Spinal cord (tissue), 10 donors: ENCODE data around the gene MRPL2. TPM values are rescaled to one million over a fixed set of nuclear protein-coding genes. Genes with fewer than 3 reads are reported as not detected.

Experiments used
- DNase-seq, 6 donors: peaks; one replicate each; pipeline versions ENCODE4 v3.0.0 to v3.0.0-alpha.2; 2013 to 2015; ENCODE audit warnings: low spot score in 6 of 6, low read depth in 4 of 6
- H3K27ac ChIP-seq: one replicate; pipeline ENCODE4 v1.5.1; 2013; ENCODE audit warnings: low read depth, low read length, control low read depth
- H3K27me3 ChIP-seq: one replicate; pipeline ENCODE4 v1.6.1; 2013; ENCODE audit warnings: low read length; ENCODE audit not compliant: control insufficient read depth, insufficient read depth
- H3K36me3 ChIP-seq: one replicate; pipeline ENCODE4 v1.6.1; 2013; ENCODE audit warnings: low read length; ENCODE audit not compliant: control insufficient read depth, insufficient read depth
- H3K4me1 ChIP-seq: one replicate; pipeline ENCODE4 v1.6.1; 2013; ENCODE audit warnings: low read length; ENCODE audit not compliant: control insufficient read depth, insufficient read depth
- H3K4me3 ChIP-seq: one replicate; pipeline ENCODE4 v1.5.1; 2013; ENCODE audit warnings: low read depth, low read length, control low read depth
- H3K9me3 ChIP-seq: one replicate; pipeline ENCODE4 v1.6.1; 2013; ENCODE audit warnings: low read length; ENCODE audit not compliant: control insufficient read depth, insufficient read depth
- WGBS: methylation state at CpG from one replicate; pipeline ENCODE4 v1.1.5; 2013; ENCODE audit warnings: missing lambda C conversion rate; ENCODE audit not compliant: insufficient coverage; 5-methylcytosine and 5-hydroxymethylcytosine counted together
- polyA plus RNA-seq, 2 donors: library from polyadenylated mRNA; unstranded; fragments of 120-200 nt; gene quantifications; one replicate each; pipeline ENCODE4 v1.2.1, GENCODE V29; 2013; ENCODE audit not compliant: insufficient read length in 2 of 2
- total RNA-seq, 2 donors: library from RNA; depleted of rRNA in 1 of 2; stranded (reverse); fragments of 120-200 nt in 1 of 2; fragments of >200 nt in 1 of 2; gene quantifications; one replicate each; pipeline versions ENCODE4 v1.2.3 to v1.2.4, GENCODE V29; 2013 to 2014
- donor health status: healthy.

Gene MRPL2
- total and polyA plus RNA-seq, 4 donors: 11.8 to 57.1 (median 40.0) TPM

GRCh38 chr6:43055966-43056365 is 3.3 kb downstream of the MRPL2 start:
- no peaks in the 10 kb centered on the region for H3K27me3 ChIP-seq
- H3K27ac ChIP-seq: no peak overlapping the region
- no peak overlapping the region for H3K4me3 ChIP-seq
- DNase-seq: no peak
- WGBS: 91% methylated on average over 7 of the region's 8 CpGs
- H3K9me3 ChIP-seq: no peaks in the 10 kb centered on the region
- peaks cover 37% of the 10 kb centered on the region for H3K36me3 ChIP-seq
- H3K4me1 ChIP-seq: peaks cover 38% of the 10 kb centered on the region

- Histone ChIP-seq H3K27me3 (no peaks in the 10 kb centered on the region), H3K27ac (peak overlapping the region; percentile 91), H3K4me1 (peaks cover 35% of the 10 kb centered on the region), H3K4me3 (peak overlapping the region; percentile 80), H3K9me3 (no peaks in the 10 kb centered on the region), H3K36me3 (peaks cover 53% of the 10 kb centered on the region)
- 52% methylated on average over 14 of the region's 17 CpGs for WGBS
- no peak for DNase-seq
Observed at GRCh38 chr6:43054206-43054943, 4.9 kb downstream of the MRPL2 start.

- peak; percentile 67 to 97 (median 76) for DNase-seq
- Histone ChIP-seq H3K4me3 (peak within 1 kb of the TSS; percentile 80), H3K9me3 (no peaks in the 10 kb centered on the region), H3K36me3 (peaks cover 55% of the 10 kb centered on the region), H3K27me3 (no peaks in the 10 kb centered on the region), H3K27ac (peak within 1 kb of the TSS; percentile 91), H3K4me1 (peaks cover 35% of the 10 kb centered on the region)
- under 1% methylated on average over 38 of the region's 45 CpGs for WGBS
Observed at GRCh38 chr6:43053545-43054205, 5.6 kb downstream of the MRPL2 start, which contains the start of gene CUL7. Gene CUL7, minus strand, starts transcription at chr6:43053851. Its CDS starts 1,063 bp downstream, at chr6:43052788.

- 18% methylated on average over 22 of the region's 22 CpGs for WGBS
Observed at GRCh38 chr6:43052842-43053544, 6.2 kb downstream of the MRPL2 start.

GRCh38 chr6:43052225-43052841 is 6.9 kb downstream of the MRPL2 start:
- H3K4me3 ChIP-seq: no peak overlapping the region
- H3K36me3 ChIP-seq: peaks cover 65% of the 10 kb centered on the region
- peak overlapping the region; percentile 91 for H3K27ac ChIP-seq
- 88% methylated on average over 19 of the region's 19 CpGs for WGBS
- H3K4me1 ChIP-seq: peaks cover 35% of the 10 kb centered on the region
- no peaks in the 10 kb centered on the region for H3K27me3 ChIP-seq
- DNase-seq: no peak
- no peaks in the 10 kb centered on the region for H3K9me3 ChIP-seq

More at GRCh38 chr6:43052842-43053544, 6.2 kb downstream of the MRPL2 start:
- no peaks in the 10 kb centered on the region for H3K9me3 ChIP-seq
- peaks cover 35% of the 10 kb centered on the region for H3K4me1 ChIP-seq
- peak overlapping the region; percentile 80 for H3K4me3 ChIP-seq
- peak overlapping the region; percentile 91 for H3K27ac ChIP-seq
- no peaks in the 10 kb centered on the region for H3K27me3 ChIP-seq
- DNase-seq: peak in 1 of 6 donors; percentile 40
- peaks cover 62% of the 10 kb centered on the region for H3K36me3 ChIP-seq

GRCh38 chr6:43050981-43051380 is 8.3 kb downstream of the MRPL2 start:
- no peak for DNase-seq
- Histone ChIP-seq H3K27me3 (no peaks in the 10 kb centered on the region), H3K4me1 (peaks cover 35% of the 10 kb centered on the region), H3K4me3 (no peak overlapping the region), H3K36me3 (peaks cover 69% of the 10 kb centered on the region), H3K27ac (no peak overlapping the region), H3K9me3 (no peaks in the 10 kb centered on the region)
- 97% methylated on average over 16 of the region's 17 CpGs for WGBS

- Histone ChIP-seq H3K27me3 (no peaks in the 10 kb centered on the region), H3K36me3 (peaks cover 86% of the 10 kb centered on the region), H3K9me3 (no peaks in the 10 kb centered on the region), H3K4me1 (peaks cover 17% of the 10 kb centered on the region), H3K4me3 (no peak overlapping the region), H3K27ac (no peak overlapping the region)
- WGBS: 89% methylated on average over 7 of the region's 7 CpGs
- DNase-seq: no peak
Observed at GRCh38 chr6:43047998-43048397, 11.2 kb downstream of the MRPL2 start.

GRCh38 chr6:43045371-43045930 is 13.8 kb downstream of the MRPL2 start:
- no peak for DNase-seq
- Histone ChIP-seq H3K36me3 (peaks cover 93% of the 10 kb centered on the region), H3K4me3 (no peak overlapping the region), H3K4me1 (no peaks in the 10 kb centered on the region), H3K27ac (no peak overlapping the region), H3K27me3 (no peaks in the 10 kb centered on the region), H3K9me3 (no peaks in the 10 kb centered on the region)
- WGBS: 97% methylated on average over 11 of the region's 11 CpGs

- Histone ChIP-seq H3K27ac (no peak overlapping the region), H3K4me1 (no peaks in the 10 kb centered on the region), H3K27me3 (no peaks in the 10 kb centered on the region), H3K4me3 (no peak overlapping the region), H3K9me3 (no peaks in the 10 kb centered on the region), H3K36me3 (peaks cover 92% of the 10 kb centered on the region)
- no peak for DNase-seq
- WGBS: 94% methylated on average over 8 of the region's 9 CpGs
Observed at GRCh38 chr6:43043310-43043709, 15.9 kb downstream of the MRPL2 start.
